HCT116 (cell line): ENCODE results near the gene ZNF497. TPM values are rescaled to one million over a fixed set of nuclear protein-coding genes. Genes with fewer than 3 reads are reported as not detected.

Experiments
- ATAC-seq: fragments of 200-7000 bp; cut with Tn5 transposase; 2 replicates; pipeline ENCODE4 v1.9.1; 2020; ENCODE audit warnings: mild to moderate bottlenecking, moderate library complexity
- BruUV-seq: library from RNA; stranded (reverse); fragments of 400-500 nt; replicated peaks from 2 replicates; lab custom pipeline; 2021; lab: Mats Ljungman, UMichigan
- CTCF ChIA-PET: fragments of 300-600 bp; sonication (Branson Sonifier 250); formaldehyde crosslinking; loops from one replicate; lab custom pipeline; 2021; ENCODE audit warnings: antibody characterized with exemption; lab: Charles Lee
- POLR2A ChIA-PET: fragments of 300-600, 350-600 bp; sonication (Branson Sonifier 250); formaldehyde crosslinking; loops from one replicate; lab custom pipeline; 2021; ENCODE audit warnings: antibody characterized with exemption; lab: Charles Lee
- RAD21 ChIA-PET, 2 experiments: fragments of 300-600 bp; sonication (Branson Sonifier 250); formaldehyde crosslinking; loops; one replicate each; lab custom pipeline; 2023; ENCODE audit warnings: low total read pairs in 2 of 2; ENCODE audit not compliant: uncharacterized antibody in 2 of 2, unreplicated experiment in 2 of 2, low non-redundant PET in 1 of 2; lab: Charles Lee
- DNase-seq: peaks from one replicate; pipeline ENCODE4 v3.0.0-alpha.2; 2010; ENCODE audit warnings: low read depth, low spot score
- H2AFZ ChIP-seq: fragments of 200-600 bp; shearing (Covaris generic), sonication (generic); 2 replicates; pipeline ENCODE4 v1.6.1; 2017; ENCODE audit warnings: low read depth, mixed run types, mixed read lengths, antibody characterized with exemption, low read length; ENCODE audit not compliant: poor library complexity, severe bottlenecking
- H3K27ac ChIP-seq: 2 replicates; pipeline ENCODE4 v1.5.1; 2012; ENCODE audit warnings: low read depth, low read length
- H3K27me3 ChIP-seq: fragments of 200-600 bp; sonication (generic); 2 replicates; pipeline ENCODE4 v1.6.1; 2016; ENCODE audit warnings: mixed run types, low read length, mixed read lengths; ENCODE audit not compliant: insufficient read depth
- H3K36me3 ChIP-seq, 2 experiments: fragments of 200-500 bp in 1 of 2; fragments of 200-600 bp in 1 of 2; sonication (Bioruptor generic) in 1 of 2; sonication (generic) in 1 of 2; 2 replicates each; pipeline versions ENCODE4 v1.5.1 to v1.6.1; 2014 to 2016; ENCODE audit warnings: low read length in 2 of 2, inconsistent platforms in 1 of 2, mixed read lengths in 1 of 2, mixed run types in 1 of 2; ENCODE audit not compliant: insufficient read depth in 2 of 2, control insufficient read depth in 1 of 2
- H3K4me1 ChIP-seq, 2 experiments: fragments of 200-600 bp in 1 of 2; sonication (generic) in 1 of 2; 2 replicates each; pipeline versions ENCODE4 v1.5.1 to v1.6.1; 2012 to 2017; ENCODE audit warnings: low read length in 2 of 2, inconsistent platforms in 1 of 2, mild to moderate bottlenecking in 1 of 2, mixed read lengths in 1 of 2, mixed run types in 1 of 2, moderate library complexity in 1 of 2; ENCODE audit not compliant: insufficient read depth in 2 of 2, control insufficient read depth in 1 of 2
- H3K4me2 ChIP-seq: fragments of 200-600 bp; sonication (generic); 2 replicates; pipeline ENCODE4 v1.6.1; 2017; ENCODE audit warnings: mixed run types, low read length, mixed read lengths
- H3K4me3 ChIP-seq, 2 experiments: fragments of 200-600 bp in 1 of 2; sonication (generic) in 1 of 2; replicated peaks in 1 of 2; 2 replicates each; pipeline ENCODE4 v1.5.1; 2011 to 2016; ENCODE audit warnings: low read length in 2 of 2, control low read depth in 1 of 2, low read depth in 1 of 2, mild to moderate bottlenecking in 1 of 2, mixed read lengths in 1 of 2, mixed run types in 1 of 2
- H3K79me2 ChIP-seq: fragments of 200-600 bp; sonication (generic); 2 replicates; pipeline ENCODE4 v1.6.1; 2017; ENCODE audit warnings: mild to moderate bottlenecking, mixed run types, low read length, moderate library complexity, mixed read lengths; ENCODE audit not compliant: insufficient read depth
- H3K9ac ChIP-seq: fragments of 200-600 bp; sonication (generic); 2 replicates; pipeline ENCODE4 v1.6.1; 2016; ENCODE audit warnings: low read length, mixed read lengths
- H3K9me2 ChIP-seq: fragments of 200-600 bp; sonication (generic), shearing (Covaris generic); 2 replicates; pipeline ENCODE4 v1.6.1; 2017; ENCODE audit warnings: mixed run types, mild to moderate bottlenecking, moderate library complexity; ENCODE audit not compliant: insufficient read depth
- H3K9me3 ChIP-seq, 2 experiments: fragments of 200-500 bp in 1 of 2; fragments of 200-600 bp in 1 of 2; sonication (Bioruptor generic) in 1 of 2; sonication (generic) in 1 of 2; 2 replicates each; pipeline ENCODE4 v1.6.1; 2014 to 2017; ENCODE audit warnings: low read length in 2 of 2, mixed read lengths in 2 of 2, inconsistent platforms in 1 of 2, low read depth in 1 of 2, mild to moderate bottlenecking in 1 of 2, mixed run types in 1 of 2, moderate library complexity in 1 of 2; ENCODE audit not compliant: control insufficient read depth in 1 of 2, insufficient read depth in 1 of 2
- H4K20me1 ChIP-seq: fragments of 200-600 bp; sonication (generic), shearing (Covaris generic); 2 replicates; pipeline ENCODE4 v1.6.1; 2017; ENCODE audit warnings: mixed run types, mild to moderate bottlenecking, moderate library complexity; ENCODE audit not compliant: insufficient read depth
- CBX3 ChIP-seq: IDR thresholded peaks from 2 replicates; pipeline ENCODE4 v1.6.1; 2012; ENCODE audit warnings: low read depth
- CEBPB ChIP-seq: IDR thresholded peaks from 2 replicates; pipeline ENCODE4 v1.6.1; 2012; ENCODE audit warnings: low read depth
- EGR1 ChIP-seq: IDR thresholded peaks from 2 replicates; pipeline ENCODE4 v1.6.1; 2012; ENCODE audit warnings: low read depth
- EZH2 ChIP-seq: fragments of 200-600 bp; sonication (generic); IDR thresholded peaks from 2 replicates; pipeline ENCODE4 v1.6.1; 2017; ENCODE audit warnings: antibody characterized with exemption, mixed run types
- JUND ChIP-seq: IDR thresholded peaks from 2 replicates; pipeline ENCODE4 v1.6.1; 2012
- MAX ChIP-seq: IDR thresholded peaks from 2 replicates; pipeline ENCODE4 v1.6.1; 2012
- POLR2A ChIP-seq: IDR thresholded peaks from 2 replicates; pipeline ENCODE4 v1.7.0; 2011; ENCODE audit warnings: borderline replicate concordance; ENCODE audit not compliant: insufficient read depth, insufficient read length; ENCODE audit errors: extremely low read depth
- SIN3A ChIP-seq: IDR thresholded peaks from 2 replicates; pipeline ENCODE4 v1.6.1; 2012; ENCODE audit warnings: low read depth
- SRF ChIP-seq: IDR thresholded peaks from 2 replicates; pipeline ENCODE4 v1.6.1; 2012; ENCODE audit warnings: low read depth
- TCF7L2 ChIP-seq: IDR thresholded peaks from 2 replicates; pipeline ENCODE4 v1.7.0; 2011; ENCODE audit warnings: borderline replicate concordance, inconsistent platforms; ENCODE audit not compliant: insufficient read depth, insufficient read length; ENCODE audit errors: extremely low read depth
- ZBTB33 ChIP-seq: IDR thresholded peaks from 2 replicates; pipeline ENCODE4 v1.6.1; 2011; ENCODE audit warnings: mild to moderate bottlenecking, low read length, moderate library complexity; ENCODE audit not compliant: insufficient replicate concordance; ENCODE audit errors: extremely low read depth
- ZFX ChIP-seq: fragments of 450-650 bp; IDR thresholded peaks from 2 replicates; pipeline ENCODE4 v1.6.1; 2017
- intact Hi-C: fragments of 100-400 bp; cut with micrococcal nuclease; formaldehyde crosslinking; loops from 2 replicates; pipeline ENCODE4 v1.10.0; 2022
- total RNA-seq: library from RNA; stranded (reverse); gene quantifications from one replicate; pipeline ENCODE4 v1.2.1, GENCODE V29; 2021; ENCODE audit not compliant: unreplicated experiment
- TF ChIP-seq, protein P1 (sequence below), 3 experiments: fragments of 200-600 bp in 1 of 3; sonication (generic) in 1 of 3; IDR thresholded peaks in 2 of 3; conservative IDR thresholded peaks in 1 of 3; 2 replicates each; pipeline ENCODE4 v1.5.1; 2012 to 2017; ENCODE audit warnings: low read depth in 2 of 3, low read length in 2 of 3, antibody characterized with exemption in 1 of 3, borderline replicate concordance in 1 of 3, control low read depth in 1 of 3, mild to moderate bottlenecking in 1 of 3, mixed read lengths in 1 of 3, mixed run types in 1 of 3, moderate library complexity in 1 of 3; ENCODE audit not compliant: insufficient read depth in 1 of 3
- TF ChIP-seq, protein P2 (sequence below): IDR thresholded peaks from 2 replicates; pipeline ENCODE4 v1.6.1; 2012; ENCODE audit warnings: low read depth

Gene ZNF497
- total RNA-seq, 1 experiment from 2014 or later, result 5.1 TPM

GRCh38 chr19:58388175-58388526 lies 25.6 kb upstream of the ZNF497 start:
- ChIA-PET RAD21 (no interaction called here), CTCF (no interaction called here), POLR2A (interaction anchor here (0.7 kb wide), 1 partner anchor 26 kb away, joined by 3 read pairs; the partner anchor contains the start of gene ZNF497)
- no peaks in the 10 kb centered on the region for H3K27me3 ChIP-seq
- peak overlapping the region; percentile 100 for H3K9ac ChIP-seq
- H3K9me3 ChIP-seq, result no peaks in the 10 kb centered on the region
- ATAC-seq (no peak), DNase-seq (no peak)
- peak overlapping the region; percentile 94 for H3K4me2 ChIP-seq
- peaks cover 26 to 53% of the 10 kb centered on the region in 2 experiments; a peak in 3 of 4 replicates for H3K36me3 ChIP-seq
- peaks cover 36% of the 10 kb centered on the region; the same call in 1 of the 2 replicates for H4K20me1 ChIP-seq
- BruUV-seq, result no TSS peak
- peaks cover 73% of the 10 kb centered on the region for H3K79me2 ChIP-seq
- no peak overlapping the region for H2AFZ ChIP-seq
- TF ChIP-seq EGR1 (no peak), ZBTB33 (no peak), EZH2 (no peak), ZFX (no peak), POLR2A (no peak), SRF (no peak), TCF7L2 (no peak), JUND (no peak), SIN3A (no peak), CEBPB (no peak), MAX (no peak), CBX3 (no peak)
- TF ChIP-seq, protein P1, sequence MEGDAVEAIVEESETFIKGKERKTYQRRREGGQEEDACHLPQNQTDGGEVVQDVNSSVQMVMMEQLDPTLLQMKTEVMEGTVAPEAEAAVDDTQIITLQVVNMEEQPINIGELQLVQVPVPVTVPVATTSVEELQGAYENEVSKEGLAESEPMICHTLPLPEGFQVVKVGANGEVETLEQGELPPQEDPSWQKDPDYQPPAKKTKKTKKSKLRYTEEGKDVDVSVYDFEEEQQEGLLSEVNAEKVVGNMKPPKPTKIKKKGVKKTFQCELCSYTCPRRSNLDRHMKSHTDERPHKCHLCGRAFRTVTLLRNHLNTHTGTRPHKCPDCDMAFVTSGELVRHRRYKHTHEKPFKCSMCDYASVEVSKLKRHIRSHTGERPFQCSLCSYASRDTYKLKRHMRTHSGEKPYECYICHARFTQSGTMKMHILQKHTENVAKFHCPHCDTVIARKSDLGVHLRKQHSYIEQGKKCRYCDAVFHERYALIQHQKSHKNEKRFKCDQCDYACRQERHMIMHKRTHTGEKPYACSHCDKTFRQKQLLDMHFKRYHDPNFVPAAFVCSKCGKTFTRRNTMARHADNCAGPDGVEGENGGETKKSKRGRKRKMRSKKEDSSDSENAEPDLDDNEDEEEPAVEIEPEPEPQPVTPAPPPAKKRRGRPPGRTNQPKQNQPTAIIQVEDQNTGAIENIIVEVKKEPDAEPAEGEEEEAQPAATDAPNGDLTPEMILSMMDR (IDR thresholded peaks at IDR 0.05 in 2 of 3, conservative IDR thresholded peaks at IDR 0.05 in 1 of 3; ENCODE audit: borderline replicate concordance in 1 of 3, insufficient read depth in 1 of 3, low read depth in 2 of 3, low read length in 2 of 3), result no peak
- TF ChIP-seq, protein P2, sequence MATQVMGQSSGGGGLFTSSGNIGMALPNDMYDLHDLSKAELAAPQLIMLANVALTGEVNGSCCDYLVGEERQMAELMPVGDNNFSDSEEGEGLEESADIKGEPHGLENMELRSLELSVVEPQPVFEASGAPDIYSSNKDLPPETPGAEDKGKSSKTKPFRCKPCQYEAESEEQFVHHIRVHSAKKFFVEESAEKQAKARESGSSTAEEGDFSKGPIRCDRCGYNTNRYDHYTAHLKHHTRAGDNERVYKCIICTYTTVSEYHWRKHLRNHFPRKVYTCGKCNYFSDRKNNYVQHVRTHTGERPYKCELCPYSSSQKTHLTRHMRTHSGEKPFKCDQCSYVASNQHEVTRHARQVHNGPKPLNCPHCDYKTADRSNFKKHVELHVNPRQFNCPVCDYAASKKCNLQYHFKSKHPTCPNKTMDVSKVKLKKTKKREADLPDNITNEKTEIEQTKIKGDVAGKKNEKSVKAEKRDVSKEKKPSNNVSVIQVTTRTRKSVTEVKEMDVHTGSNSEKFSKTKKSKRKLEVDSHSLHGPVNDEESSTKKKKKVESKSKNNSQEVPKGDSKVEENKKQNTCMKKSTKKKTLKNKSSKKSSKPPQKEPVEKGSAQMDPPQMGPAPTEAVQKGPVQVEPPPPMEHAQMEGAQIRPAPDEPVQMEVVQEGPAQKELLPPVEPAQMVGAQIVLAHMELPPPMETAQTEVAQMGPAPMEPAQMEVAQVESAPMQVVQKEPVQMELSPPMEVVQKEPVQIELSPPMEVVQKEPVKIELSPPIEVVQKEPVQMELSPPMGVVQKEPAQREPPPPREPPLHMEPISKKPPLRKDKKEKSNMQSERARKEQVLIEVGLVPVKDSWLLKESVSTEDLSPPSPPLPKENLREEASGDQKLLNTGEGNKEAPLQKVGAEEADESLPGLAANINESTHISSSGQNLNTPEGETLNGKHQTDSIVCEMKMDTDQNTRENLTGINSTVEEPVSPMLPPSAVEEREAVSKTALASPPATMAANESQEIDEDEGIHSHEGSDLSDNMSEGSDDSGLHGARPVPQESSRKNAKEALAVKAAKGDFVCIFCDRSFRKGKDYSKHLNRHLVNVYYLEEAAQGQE, result no peak
- no peaks in the 10 kb centered on the region for H3K9me2 ChIP-seq
- intact Hi-C loops, result no loop called here
- peak overlapping the region; percentile 62 to 96 for H3K4me3 ChIP-seq
- peak overlapping the region; percentile 97 for H3K27ac ChIP-seq
- H3K4me1 ChIP-seq, result peaks cover 21 to 59% of the 10 kb centered on the region in 2 experiments
